ENCODE data around the gene KRT15.

Gene KRT15

GRCh38 chr17:41511116-41511515 is 7.6 kb downstream of the KRT15 start:
- no peak overlapping the region for H3K4me2 ChIP-seq (ENCODE audit: low read depth, low read length, poor library complexity, severe bottlenecking)
- H3K9me2 ChIP-seq (replicated peaks; ENCODE audit: low read depth, low read length), result no peaks in the 10 kb centered on the region
- no peaks in the 10 kb centered on the region for H3K9me3 ChIP-seq (ENCODE audit: insufficient read depth, low read depth, low read length)
- no peaks in the 10 kb centered on the region for H3K4me1 ChIP-seq (ENCODE audit: insufficient read depth, low read length, poor library complexity, severe bottlenecking)
- H2AFZ ChIP-seq (ENCODE audit: low read length), result no peak overlapping the region
- H3K4me3 ChIP-seq (ENCODE audit: low read length, poor library complexity, severe bottlenecking), result no peak overlapping the region
- no peaks in the 10 kb centered on the region for H4K20me1 ChIP-seq (ENCODE audit: insufficient read depth, low read length, poor library complexity, severe bottlenecking)
- no peaks in the 10 kb centered on the region for H3K36me3 ChIP-seq (ENCODE audit: insufficient read depth, low read length)
- H3K27me3 ChIP-seq (ENCODE audit: insufficient read depth, low read length, poor library complexity, severe bottlenecking), result no peaks in the 10 kb centered on the region
- TF ChIP-seq CTCF (conservative IDR thresholded peaks at IDR 0.05; ENCODE audit: low read length) (no peak), EZH2phosphoT487 (IDR thresholded peaks at IDR 0.05; ENCODE audit: borderline replicate concordance) (no peak)
- H3K79me2 ChIP-seq (ENCODE audit: insufficient read depth, low read length), result no peaks in the 10 kb centered on the region
- H3K9ac ChIP-seq (ENCODE audit: low read depth, low read length, poor library complexity, severe bottlenecking), result no peak overlapping the region
- H3F3A ChIP-seq (ENCODE audit: low read depth), result no peaks in the 10 kb centered on the region

DNA sequence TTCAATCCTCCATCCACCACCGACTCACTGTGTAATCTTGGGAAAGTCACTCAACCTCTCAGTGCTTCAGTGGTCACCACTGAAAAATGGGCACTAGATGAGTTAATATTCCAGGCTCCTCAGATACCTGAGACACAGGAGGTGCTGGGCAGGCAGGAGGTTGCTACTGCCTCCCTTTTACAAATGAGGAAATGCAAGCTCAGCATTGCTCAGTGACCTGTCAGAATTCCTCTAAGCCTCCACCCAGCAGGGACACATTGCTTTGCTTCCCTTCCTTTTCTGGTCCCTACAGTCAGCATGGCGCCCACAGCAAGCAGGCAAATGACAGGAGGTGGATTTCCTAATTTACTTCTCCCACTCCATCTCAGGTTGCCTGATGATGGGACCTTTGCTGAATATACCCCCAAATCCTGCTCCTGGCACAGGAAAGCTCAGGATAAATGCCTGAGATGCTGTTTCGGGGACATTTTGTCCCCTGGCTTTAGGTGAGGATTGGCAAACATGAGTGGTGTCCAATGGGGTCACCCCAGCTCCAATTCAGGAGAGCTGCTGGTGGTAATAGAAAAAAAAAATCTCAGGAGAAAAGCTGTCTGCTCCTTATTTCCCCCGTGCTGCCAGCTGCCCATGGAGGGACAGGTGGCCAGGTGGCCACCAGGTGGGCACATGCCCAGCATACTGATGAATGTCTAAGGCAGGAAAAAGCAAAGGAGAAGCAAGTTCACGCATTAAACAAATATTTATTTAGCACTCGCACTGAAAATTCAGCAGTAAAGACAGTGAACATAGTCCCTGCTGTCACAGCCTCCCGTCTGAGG is 8.2 kb downstream of the KRT15 start:
- H3K4me2 ChIP-seq (ENCODE audit: low read depth, low read length, poor library complexity, severe bottlenecking), result no peak overlapping the region
- H3K9me2 ChIP-seq (replicated peaks; ENCODE audit: low read depth, low read length), result no peaks in the 10 kb centered on the region
- no peak overlapping the region for H3K9ac ChIP-seq (ENCODE audit: low read depth, low read length, poor library complexity, severe bottlenecking)
- TF ChIP-seq EZH2phosphoT487 (IDR thresholded peaks at IDR 0.05; ENCODE audit: borderline replicate concordance) (no peak), CTCF (conservative IDR thresholded peaks at IDR 0.05; ENCODE audit: low read length) (no peak)
- H3K27me3 ChIP-seq (ENCODE audit: insufficient read depth, low read length, poor library complexity, severe bottlenecking), result no peaks in the 10 kb centered on the region
- H3K9me3 ChIP-seq (ENCODE audit: insufficient read depth, low read depth, low read length), result no peaks in the 10 kb centered on the region
- H4K20me1 ChIP-seq (ENCODE audit: insufficient read depth, low read length, poor library complexity, severe bottlenecking), result no peaks in the 10 kb centered on the region
- H3K4me1 ChIP-seq (ENCODE audit: insufficient read depth, low read length, poor library complexity, severe bottlenecking), result no peaks in the 10 kb centered on the region
- H3K79me2 ChIP-seq (ENCODE audit: insufficient read depth, low read length), result no peaks in the 10 kb centered on the region
- no peaks in the 10 kb centered on the region for H3F3A ChIP-seq (ENCODE audit: low read depth)
- no peaks in the 10 kb centered on the region for H3K36me3 ChIP-seq (ENCODE audit: insufficient read depth, low read length)
- no peak overlapping the region for H2AFZ ChIP-seq (ENCODE audit: low read length)
- no peak overlapping the region for H3K4me3 ChIP-seq (ENCODE audit: low read length, poor library complexity, severe bottlenecking)

- Histone ChIP-seq H4K20me1 (ENCODE audit: insufficient read depth, low read length, poor library complexity, severe bottlenecking) (no peaks in the 10 kb centered on the region), H3F3A (ENCODE audit: low read depth) (no peaks in the 10 kb centered on the region), H3K79me2 (ENCODE audit: insufficient read depth, low read length) (no peaks in the 10 kb centered on the region), H3K36me3 (ENCODE audit: insufficient read depth, low read length) (no peaks in the 10 kb centered on the region), H3K27me3 (ENCODE audit: insufficient read depth, low read length, poor library complexity, severe bottlenecking) (no peaks in the 10 kb centered on the region), H2AFZ (ENCODE audit: low read length) (no peak overlapping the region), H3K4me1 (ENCODE audit: insufficient read depth, low read length, poor library complexity, severe bottlenecking) (no peaks in the 10 kb centered on the region), H3K4me2 (ENCODE audit: low read depth, low read length, poor library complexity, severe bottlenecking) (no peak overlapping the region), H3K9me2 (replicated peaks; ENCODE audit: low read depth, low read length) (no peaks in the 10 kb centered on the region), H3K4me3 (ENCODE audit: low read length, poor library complexity, severe bottlenecking) (no peak overlapping the region), H3K9me3 (ENCODE audit: insufficient read depth, low read depth, low read length) (no peaks in the 10 kb centered on the region), H3K9ac (ENCODE audit: low read depth, low read length, poor library complexity, severe bottlenecking) (no peak overlapping the region)
- TF ChIP-seq EZH2phosphoT487 (IDR thresholded peaks at IDR 0.05; ENCODE audit: borderline replicate concordance) (no peak), CTCF (conservative IDR thresholded peaks at IDR 0.05; ENCODE audit: low read length) (no peak)
Observed at GRCh38 chr17:41507315-41507880, 11.3 kb downstream of the KRT15 start.

Measured in Loucy (cell line).